NCI-H748 treated with DMSO at 0.1 percent for 48 hours (cell line): ENCODE results near the gene PTH2.
A peak's percentile ranks its signal among the peaks of the same experiment; 100 is the strongest.

Experiments
- DNase-seq: peaks from one replicate; lab custom pipeline; 2025; lab: John Stamatoyannopoulos, UW

PTH2 gene

GRCh38 chr19:49430678-49431329 lies 7.6 kb upstream of the PTH2 start:
- no peak for DNase-seq

- no peak for DNase-seq
These were observed 7.0 kb upstream of the PTH2 start for GRCh38 chr19:49430172-49430677.

GRCh38 chr19:49428547-49429451 lies 5.6 kb upstream of the PTH2 start:
- DNase-seq, result no peak

GRCh38 chr19:49427855-49428546 lies 4.8 kb upstream of the PTH2 start:
- DNase-seq, result peak; percentile 48

- DNase-seq, result no peak
These were observed 4.1 kb upstream of the PTH2 start for GRCh38 chr19:49427339-49427738.

GRCh38 chr19:49425922-49426592 lies 2.8 kb upstream of the PTH2 start:
- no peak for DNase-seq

- DNase-seq, result no peak
These were observed 1.9 kb upstream of the PTH2 start, which contains the start of gene GFY for GRCh38 chr19:49425178-49425577. TSS of gene GFY (plus strand) at chr19:49425388. CDS start at chr19:49426431, 1,043 bp downstream.

GRCh38 chr19:49423985-49424303 lies 703 bp upstream of the PTH2 start:
- no peak for DNase-seq

- DNase-seq, result peak; percentile 21
These were observed 702 bp downstream of the PTH2 start for GRCh38 chr19:49422407-49423070.

- DNase-seq, result no peak
These were observed 1.4 kb downstream of the PTH2 start for GRCh38 chr19:49421878-49422202.

GRCh38 chr19:49421039-49421877 lies 2.0 kb downstream of the PTH2 start:
- DNase-seq, result peak; percentile 96

GRCh38 chr19:49420227-49420626 lies 3.0 kb downstream of the PTH2 start:
- DNase-seq, result no peak

- no peak for DNase-seq
These were observed 4.1 kb downstream of the PTH2 start for GRCh38 chr19:49419173-49419572.

- DNase-seq, result no peak
These were observed 4.7 kb downstream of the PTH2 start for GRCh38 chr19:49418511-49418910.

- DNase-seq, result no peak
These were observed 6.2 kb downstream of the PTH2 start for GRCh38 chr19:49417088-49417487.

GRCh38 chr19:49415810-49416200 lies 7.4 kb downstream of the PTH2 start:
- DNase-seq, result no peak

- no peak for DNase-seq
These were observed 8.0 kb downstream of the PTH2 start for GRCh38 chr19:49415102-49415809.

GRCh38 chr19:49414256-49414655 lies 9.0 kb downstream of the PTH2 start:
- no peak for DNase-seq

- DNase-seq, result no peak
These were observed 9.9 kb downstream of the PTH2 start for GRCh38 chr19:49413348-49413747.

- no peak for DNase-seq
These were observed 11.4 kb downstream of the PTH2 start for GRCh38 chr19:49411681-49412326.
